Activated CD8-positive, alpha-beta T cell treated with anti-CD3 and anti-CD28 coated beads, Interleukin-2, amount 10 ng/mL, durations not matched to agents 7 days and 5 days (primary cell): Measurements from ENCODE around the gene COX7A2L. TPM values are rescaled to one million over a fixed set of nuclear protein-coding genes. Genes with fewer than 3 reads are reported as not detected.
"Not testable (repeated sequence)": the region's sequence is repeated elsewhere in the genome, so short reads cannot be mapped to it uniquely, and the experiment has no call there.

ENCODE experiments used
- ATAC-seq: fragments of 150-1000 bp; cut with Tn5 transposase; one replicate; pipeline ENCODE4 v1.10.0; 2021; ENCODE audit warnings: moderate library complexity
- CTCF ChIA-PET: fragments of 350-600 bp; sonication (Branson Sonifier 250); formaldehyde crosslinking; loops from one replicate; lab custom pipeline; 2021; ENCODE audit warnings: antibody characterized with exemption; lab: Charles Lee
- POLR2A ChIA-PET: fragments of 350-600 bp; sonication (Branson Sonifier 250); formaldehyde crosslinking; loops from one replicate; lab custom pipeline; 2021; ENCODE audit warnings: antibody characterized with exemption; lab: Charles Lee
- DNase-seq: peaks from one replicate; pipeline ENCODE4 v3.0.0-alpha.2; 2020
- H3K27ac Mint-ChIP-seq: one replicate; pipeline ENCODE4 v1.8.0; 2021; ENCODE audit warnings: mild to moderate bottlenecking, mixed read lengths
- H3K27me3 Mint-ChIP-seq: one replicate; pipeline ENCODE4 v1.8.0; 2021; ENCODE audit warnings: low read depth, mixed read lengths
- H3K36me3 Mint-ChIP-seq: one replicate; pipeline ENCODE4 v1.8.0; 2021; ENCODE audit warnings: low read depth, mixed read lengths
- H3K4me1 Mint-ChIP-seq: one replicate; pipeline ENCODE4 v1.8.0; 2021; ENCODE audit warnings: low read depth, mixed read lengths
- H3K4me3 Mint-ChIP-seq: one replicate; pipeline ENCODE4 v1.8.0; 2021; ENCODE audit warnings: mild to moderate bottlenecking, mixed read lengths
- H3K9me3 Mint-ChIP-seq: one replicate; pipeline ENCODE4 v1.8.0; 2022; ENCODE audit warnings: mixed read lengths; ENCODE audit not compliant: insufficient read depth
- total RNA-seq, 2 experiments: library from RNA; stranded (reverse); gene quantifications; one replicate each; pipeline ENCODE4 v1.2.3, GENCODE V29; 2021

COX7A2L gene
- total RNA-seq, 2 experiments from 2014 or later, result 102 to 109 TPM

DNA sequence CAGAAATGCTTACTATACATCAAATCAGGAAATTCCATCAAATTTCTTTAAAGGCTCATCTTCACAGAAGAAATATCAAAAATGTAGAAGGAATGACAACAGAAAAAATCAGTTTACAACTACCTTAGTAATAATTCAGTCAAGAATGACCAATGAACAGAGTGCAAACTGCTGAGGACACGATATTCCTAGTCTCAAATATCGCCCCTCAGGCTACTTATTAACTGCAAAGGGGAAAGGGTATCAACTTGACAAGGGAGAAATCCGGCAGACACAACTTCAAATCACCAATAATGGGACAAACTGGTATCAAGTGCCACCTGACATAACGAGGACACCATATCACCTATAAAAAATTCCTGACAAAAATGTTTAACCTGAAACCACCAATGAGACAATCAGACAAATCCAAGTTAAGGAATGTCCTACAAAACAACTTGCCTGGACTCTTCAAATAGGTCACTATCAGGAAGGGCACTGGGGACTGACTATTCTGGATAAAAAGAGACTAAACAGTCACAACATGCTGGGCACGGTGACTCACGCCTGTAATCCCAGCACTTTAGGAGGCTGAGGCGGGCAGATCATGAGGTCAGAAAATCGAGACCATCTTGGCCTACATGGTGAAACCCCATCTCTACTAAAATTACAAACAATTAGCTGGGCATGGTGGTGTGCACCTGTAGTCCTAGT, 12.8 kb downstream of the COX7A2L start:
- no peaks in the 10 kb centered on the region for H3K27me3 Mint-ChIP-seq
- CTCF ChIA-PET, result no interaction called here

DNA sequence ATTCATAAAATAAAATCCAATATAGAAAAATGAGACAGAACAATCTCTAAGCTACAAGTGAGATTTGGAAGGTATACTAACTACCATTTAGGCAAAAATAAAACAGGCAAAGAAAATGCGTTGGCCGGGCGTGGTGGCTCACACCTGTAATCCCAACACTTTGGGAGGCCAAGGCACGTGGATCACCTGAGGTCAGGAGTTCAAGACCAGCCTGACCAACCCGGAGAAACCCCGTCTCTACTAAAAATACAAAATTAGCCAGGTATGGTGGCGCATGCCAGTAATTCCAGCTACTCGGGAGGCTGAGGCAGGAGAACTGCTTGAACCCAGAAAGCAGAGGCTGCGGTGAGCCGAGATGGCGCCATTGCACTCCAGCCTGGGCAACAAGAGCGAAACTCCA, 13.5 kb downstream of the COX7A2L start:
- H3K27ac Mint-ChIP-seq, H3K9me3 Mint-ChIP-seq, ATAC-seq, DNase-seq, H3K4me3 Mint-ChIP-seq, POLR2A ChIA-PET, H3K27me3 Mint-ChIP-seq: not testable (repeated sequence)
- Mint-ChIP-seq H3K36me3 (peaks cover 75% of the 10 kb centered on the region), H3K4me1 (peaks cover 11% of the 10 kb centered on the region)
- CTCF ChIA-PET, result interaction anchor here (1.4 kb wide), 1 partner anchor 14 kb away, joined by 3 read pairs; no protein-coding TSS in a partner anchor

More for the DNA sequence above, 12.8 kb downstream of the COX7A2L start:
- DNase-seq (no peak), ATAC-seq (no peak)
- H3K9me3 Mint-ChIP-seq, result no peaks in the 10 kb centered on the region
- peaks cover 73% of the 10 kb centered on the region for H3K36me3 Mint-ChIP-seq
- H3K4me3 Mint-ChIP-seq, result no peak overlapping the region
- POLR2A ChIA-PET, result no interaction called here
- no peak overlapping the region for H3K27ac Mint-ChIP-seq
- H3K4me1 Mint-ChIP-seq, result peaks cover 5% of the 10 kb centered on the region

DNA sequence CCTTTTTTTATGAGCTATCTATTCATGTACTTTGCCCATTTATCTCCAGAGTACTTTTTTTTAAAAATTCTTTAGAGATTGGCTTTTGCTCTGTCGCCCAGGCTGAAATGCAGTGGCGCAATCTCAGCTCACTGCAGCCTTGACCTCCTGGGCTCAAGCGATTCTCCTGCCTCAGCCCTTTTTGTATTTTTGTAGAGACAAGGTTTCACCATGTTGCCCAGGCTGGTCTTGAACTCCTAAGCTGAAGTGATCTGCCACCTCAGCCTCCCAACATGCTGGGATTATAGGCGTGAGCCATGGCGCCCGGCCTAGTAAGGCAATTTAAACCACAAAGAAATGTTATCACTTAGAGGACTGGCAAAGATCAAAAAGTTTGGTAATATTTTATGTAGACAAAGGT, 14.2 kb downstream of the COX7A2L start:
- not testable (repeated sequence) for ATAC-seq, DNase-seq, H3K4me3 Mint-ChIP-seq, H3K27ac Mint-ChIP-seq, H3K27me3 Mint-ChIP-seq, H3K9me3 Mint-ChIP-seq
- ChIA-PET CTCF (interaction anchor here (0.9 to 1.5 kb wide), 3 partner anchors 14 to 18 kb away, joined by 3 to 6 read pairs (median 3); no protein-coding TSS in a partner anchor), POLR2A (interaction anchor here (0.7 kb wide), 1 partner anchor 240 kb away, joined by 4 read pairs; no protein-coding TSS in a partner anchor)
- peaks cover 18% of the 10 kb centered on the region for H3K4me1 Mint-ChIP-seq
- peaks cover 75% of the 10 kb centered on the region for H3K36me3 Mint-ChIP-seq

DNA sequence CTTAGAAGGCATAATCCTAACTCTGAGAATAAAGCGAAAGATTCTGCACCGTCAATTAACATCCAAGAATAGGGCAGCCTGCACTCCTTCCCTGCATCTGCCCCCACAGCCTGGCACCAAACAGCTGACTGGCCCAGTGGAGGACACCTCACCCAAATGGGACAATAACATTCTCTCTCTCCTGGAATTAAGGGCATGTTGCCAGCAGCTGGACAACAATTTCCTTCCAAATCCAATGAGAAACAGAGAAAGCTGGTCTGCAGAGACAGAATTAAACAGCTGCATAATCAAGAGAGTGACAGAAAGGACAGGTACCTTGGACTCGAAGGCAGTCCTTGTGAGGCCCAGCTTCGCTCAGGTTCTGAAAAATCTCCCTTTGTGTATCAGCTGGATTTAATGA, 15.0 kb downstream of the COX7A2L start:
- ChIA-PET POLR2A (no interaction called here), CTCF (interaction anchor here (0.9 to 1.5 kb wide), 2 partner anchors 15 to 17 kb away, joined by 3 to 6 read pairs; no protein-coding TSS in a partner anchor)
- H3K36me3 Mint-ChIP-seq, result peaks cover 75% of the 10 kb centered on the region
- H3K27me3 Mint-ChIP-seq, result no peaks in the 10 kb centered on the region
- no peak overlapping the region for H3K4me3 Mint-ChIP-seq
- no peaks in the 10 kb centered on the region for H3K9me3 Mint-ChIP-seq
- H3K27ac Mint-ChIP-seq, result no peak overlapping the region
- DNase-seq (no peak), ATAC-seq (no peak)
- H3K4me1 Mint-ChIP-seq, result peaks cover 26% of the 10 kb centered on the region

DNA sequence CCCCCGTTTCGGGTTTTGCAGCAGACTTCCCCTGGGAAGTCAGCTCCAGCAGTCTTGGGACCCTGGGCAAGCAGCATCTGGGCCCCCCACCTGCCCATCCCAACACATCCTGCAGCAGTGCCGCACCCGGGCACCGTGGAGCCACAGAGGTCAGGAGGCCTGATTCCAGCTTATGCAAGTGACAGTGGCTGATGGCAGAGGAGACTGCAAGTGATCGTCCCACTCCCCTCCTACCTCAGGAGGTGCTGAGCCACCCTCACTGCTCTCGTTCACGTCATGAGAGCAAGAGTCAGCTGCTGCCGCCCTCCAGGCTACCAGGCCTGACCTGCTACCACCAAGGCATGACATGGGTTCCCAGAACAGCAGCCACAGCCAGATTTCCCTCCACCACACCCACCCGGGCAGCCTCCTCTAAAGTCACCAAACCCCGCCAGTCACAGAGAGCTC, 18.2 kb downstream of the COX7A2L start:
- Mint-ChIP-seq H3K36me3 (peaks cover 76% of the 10 kb centered on the region), H3K4me3 (no peak overlapping the region), H3K9me3 (no peaks in the 10 kb centered on the region), H3K27ac (peak overlapping the region; percentile 71), H3K27me3 (no peaks in the 10 kb centered on the region), H3K4me1 (peaks cover 39% of the 10 kb centered on the region)
- CTCF ChIA-PET, result interaction anchor here (1.4 to 1.7 kb wide), 2 partner anchors 15 to 16 kb away, joined by 3 to 6 read pairs; no protein-coding TSS in a partner anchor
- POLR2A ChIA-PET, result no interaction called here
- DNase-seq (no peak), ATAC-seq (no peak)

DNA sequence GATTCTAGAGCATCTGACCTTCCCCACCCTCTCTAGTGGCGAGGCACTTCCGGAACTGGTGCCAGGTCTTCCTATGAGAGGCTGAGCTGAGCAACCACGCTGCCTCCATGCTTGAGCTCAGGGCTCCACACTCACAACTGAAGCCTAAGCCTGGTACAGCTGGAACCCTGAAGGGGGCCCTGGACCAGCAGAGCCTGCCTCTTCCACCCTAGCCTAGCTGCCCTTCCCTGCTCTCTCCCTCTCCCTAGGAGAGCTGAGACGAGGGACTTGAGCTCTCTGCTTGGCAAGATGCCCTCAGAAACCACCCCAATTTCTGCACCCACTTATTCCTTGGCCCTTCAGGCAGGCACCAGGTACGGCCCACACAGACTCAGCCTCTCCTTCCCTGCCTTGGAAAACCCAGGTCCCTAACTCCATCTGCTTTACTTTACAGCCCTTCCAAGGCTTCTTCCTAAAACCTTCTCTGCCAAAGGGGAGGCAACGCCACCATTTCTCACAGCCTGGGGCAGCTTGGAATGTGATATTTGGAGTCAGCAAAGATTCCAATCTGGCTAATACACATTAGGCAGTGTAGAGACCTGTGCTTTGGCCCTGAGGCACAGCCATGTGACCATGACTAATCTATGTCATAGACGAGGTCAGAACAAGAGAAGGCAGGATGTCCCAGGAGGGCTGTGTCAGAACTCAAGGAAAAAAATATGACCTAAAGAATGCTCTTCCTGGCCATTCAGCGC, 18.8 kb downstream of the COX7A2L start:
- peak; percentile 29 for ATAC-seq
- H3K27ac Mint-ChIP-seq, result peak overlapping the region; percentile 71
- ChIA-PET CTCF (interaction anchor here (1.1 kb wide), 1 partner anchor 11 kb away, joined by 3 read pairs; no protein-coding TSS in a partner anchor), POLR2A (no interaction called here)
- DNase-seq, result no peak
- peaks cover 79% of the 10 kb centered on the region for H3K36me3 Mint-ChIP-seq
- no peak overlapping the region for H3K4me3 Mint-ChIP-seq
- no peaks in the 10 kb centered on the region for H3K27me3 Mint-ChIP-seq
- no peaks in the 10 kb centered on the region for H3K9me3 Mint-ChIP-seq
- H3K4me1 Mint-ChIP-seq, result peaks cover 39% of the 10 kb centered on the region

DNA sequence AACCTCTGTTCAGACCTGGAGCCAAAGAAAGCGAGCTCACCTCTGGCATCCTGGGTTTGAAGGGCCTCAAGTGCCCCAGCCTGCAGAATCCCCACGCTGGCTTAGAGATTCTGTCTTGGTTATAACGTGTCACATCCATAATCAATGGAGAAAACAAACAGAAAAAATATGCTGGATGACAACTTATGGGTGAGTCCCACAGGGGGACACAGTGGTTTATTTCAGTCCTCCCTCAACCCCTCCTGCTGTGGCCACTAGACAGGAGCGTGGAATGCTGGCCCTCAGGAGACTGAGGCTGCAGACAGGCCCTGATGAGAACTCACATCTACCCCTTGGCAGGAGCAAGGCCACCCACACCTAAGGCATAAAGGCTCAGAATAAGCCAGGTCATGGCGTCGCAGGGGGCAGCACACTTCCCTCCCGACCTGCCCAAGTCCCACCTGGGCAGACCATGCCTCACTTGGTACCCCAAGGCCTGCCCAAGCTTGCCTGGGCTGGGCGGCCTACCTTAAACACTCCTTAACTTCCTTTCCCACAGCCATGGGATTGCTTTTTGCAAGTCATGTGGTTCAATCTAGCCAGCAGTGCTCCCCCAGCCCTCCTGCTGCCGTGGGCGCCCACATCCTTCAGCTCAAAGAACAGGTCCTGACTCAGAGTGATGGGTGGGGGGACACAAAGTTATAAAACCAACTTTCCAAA, 19.9 kb downstream of the COX7A2L start:
- CTCF ChIA-PET, result interaction anchor here (0.8 to 1.1 kb wide), 2 partner anchors 12 to 13 kb away, joined by 3 to 4 read pairs; no protein-coding TSS in a partner anchor
- Mint-ChIP-seq H3K4me3 (no peak overlapping the region), H3K4me1 (peaks cover 39% of the 10 kb centered on the region), H3K27me3 (no peaks in the 10 kb centered on the region), H3K36me3 (peaks cover 85% of the 10 kb centered on the region), H3K27ac (peak overlapping the region; percentile 71), H3K9me3 (no peaks in the 10 kb centered on the region)
- POLR2A ChIA-PET, result no interaction called here
- ATAC-seq, result no peak
- DNase-seq, result no peak

DNA sequence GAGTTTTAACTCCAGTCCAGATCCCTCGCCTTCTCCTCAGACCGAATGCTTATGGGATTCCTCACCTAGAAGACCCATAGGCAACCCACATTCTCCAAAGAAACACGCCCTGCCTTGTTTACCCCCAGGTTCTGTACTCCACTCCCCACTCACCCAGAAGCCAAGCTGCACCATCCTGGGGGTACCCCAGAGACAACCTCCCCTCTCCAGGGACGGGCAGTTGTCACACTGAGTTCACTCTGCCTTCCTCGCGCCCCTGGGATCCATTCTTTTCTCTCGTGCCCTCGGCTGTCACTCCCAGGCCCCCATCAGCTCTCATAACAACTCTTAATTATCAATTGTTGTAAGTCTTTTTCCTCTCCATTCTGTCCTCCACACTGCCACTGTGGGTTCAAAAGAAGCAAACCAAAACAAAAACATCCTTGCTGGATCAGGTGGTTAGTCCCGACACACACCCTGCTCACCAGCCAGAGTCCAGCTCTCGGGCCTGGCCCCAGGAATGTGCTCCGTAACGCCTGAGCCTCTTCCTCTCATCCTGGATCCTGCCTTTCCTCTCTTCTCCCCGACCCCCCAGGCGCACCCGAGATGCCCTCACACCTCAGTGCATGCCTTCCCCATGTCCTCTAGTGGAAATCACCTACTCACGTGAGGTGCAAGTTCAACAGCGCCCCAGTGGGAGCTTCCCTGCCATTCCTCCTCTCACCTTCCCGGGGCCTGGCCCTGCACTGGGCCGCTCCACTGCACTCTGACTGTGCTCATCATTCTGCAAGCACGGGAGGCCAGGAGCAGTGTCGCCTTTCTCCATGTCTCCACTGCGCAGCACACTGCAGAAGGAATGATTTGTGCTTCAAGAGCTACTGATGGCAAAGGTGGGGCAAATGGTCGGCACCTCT, 20.7 kb downstream of the COX7A2L start:
- no peak for DNase-seq
- Mint-ChIP-seq H3K9me3 (no peaks in the 10 kb centered on the region), H3K27me3 (no peaks in the 10 kb centered on the region), H3K4me3 (no peak overlapping the region), H3K36me3 (peaks cover 85% of the 10 kb centered on the region), H3K27ac (peak overlapping the region; percentile 64), H3K4me1 (peaks cover 39% of the 10 kb centered on the region)
- ChIA-PET CTCF (interaction anchor here (0.8 kb wide), 1 partner anchor 12 kb away, joined by 4 read pairs; no protein-coding TSS in a partner anchor), POLR2A (no interaction called here)
- no peak for ATAC-seq

DNA sequence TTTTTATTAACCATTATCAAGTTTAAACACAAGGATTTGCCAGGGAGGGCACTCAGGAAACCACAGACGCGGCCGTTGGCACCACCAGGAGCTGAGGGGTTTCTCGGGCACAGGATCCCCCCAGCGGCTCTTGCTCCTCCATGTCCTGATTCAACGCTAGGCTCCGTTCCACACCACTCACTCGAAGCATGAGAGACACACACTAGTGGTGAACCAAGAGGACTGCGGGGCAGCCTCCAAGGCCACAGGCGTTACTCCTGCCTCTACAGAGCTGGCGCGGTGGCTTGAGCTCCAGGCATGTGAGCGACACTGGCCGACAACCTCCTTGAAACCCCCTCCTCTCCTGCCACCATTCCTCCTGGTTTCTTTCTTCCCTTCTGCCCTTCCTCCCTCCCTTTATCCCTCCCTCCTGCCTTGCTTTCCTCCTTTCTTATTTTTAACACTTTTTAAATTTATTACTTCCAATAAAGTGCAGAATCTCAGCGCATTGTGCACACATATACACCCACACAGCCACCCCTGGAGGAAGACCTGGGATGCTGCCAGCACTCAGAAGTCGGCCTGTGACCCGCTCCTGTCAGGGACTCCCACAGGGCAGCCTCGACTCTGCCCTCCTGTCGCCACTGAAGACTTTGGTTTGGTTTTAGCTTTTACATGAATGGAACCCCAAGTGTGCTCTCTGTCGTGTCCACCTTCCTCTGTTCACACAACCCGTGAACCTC, 21.7 kb downstream of the COX7A2L start:
- no peak for ATAC-seq
- H3K36me3 Mint-ChIP-seq, result peaks cover 84% of the 10 kb centered on the region
- H3K27ac Mint-ChIP-seq, result peak overlapping the region; percentile 64
- CTCF ChIA-PET, result no interaction called here
- no peaks in the 10 kb centered on the region for H3K9me3 Mint-ChIP-seq
- DNase-seq, result no peak
- no peaks in the 10 kb centered on the region for H3K27me3 Mint-ChIP-seq
- H3K4me1 Mint-ChIP-seq, result peaks cover 39% of the 10 kb centered on the region
- no peak overlapping the region for H3K4me3 Mint-ChIP-seq
- POLR2A ChIA-PET, result no interaction called here

DNA sequence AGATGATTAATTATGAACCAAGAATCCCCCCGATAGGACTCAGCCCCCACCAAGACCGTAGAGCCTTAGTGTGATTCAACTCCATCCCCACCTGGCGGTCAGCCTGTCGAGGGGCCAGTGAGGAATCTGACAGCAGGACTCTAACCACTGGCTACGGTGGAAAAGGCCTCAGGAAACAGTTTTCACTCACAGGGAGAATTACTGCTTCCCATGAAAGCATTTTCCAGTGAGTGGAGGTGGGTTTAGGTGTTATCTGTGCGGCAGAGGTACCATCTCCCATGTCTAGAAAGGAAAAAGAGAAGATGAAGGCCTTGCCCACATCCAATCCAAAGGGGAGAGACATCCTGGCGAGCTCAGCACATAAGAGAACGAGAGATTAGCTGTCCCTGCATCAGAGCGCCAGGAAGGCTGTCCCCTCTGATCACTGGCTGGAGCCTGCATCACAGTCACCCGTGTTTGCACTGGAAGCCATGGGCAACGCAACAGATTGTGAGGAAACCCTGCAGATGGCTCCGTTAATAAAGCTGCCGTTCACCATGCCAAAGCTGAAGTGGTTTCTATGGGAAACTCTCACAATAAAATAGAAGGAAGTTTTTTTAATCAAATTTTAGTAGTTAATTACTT, 22.3 kb downstream of the COX7A2L start:
- POLR2A ChIA-PET, result no interaction called here

More for the DNA sequence above, 22.3 kb downstream of the COX7A2L start:
- CTCF ChIA-PET, result no interaction called here
- no peaks in the 10 kb centered on the region for H3K27me3 Mint-ChIP-seq
- no peak overlapping the region for H3K27ac Mint-ChIP-seq
- H3K4me1 Mint-ChIP-seq, result peaks cover 39% of the 10 kb centered on the region
- peaks cover 87% of the 10 kb centered on the region for H3K36me3 Mint-ChIP-seq
- no peak for DNase-seq
- no peak overlapping the region for H3K4me3 Mint-ChIP-seq
- H3K9me3 Mint-ChIP-seq, result no peaks in the 10 kb centered on the region
- no peak for ATAC-seq
